ENCODE data around the gene TPGS2.
A peak's percentile ranks its signal among the peaks of the same experiment; 100 is the strongest.

TPGS2 gene

GRCh38 chr18:36761186-36761698, 67.6 kb downstream of the TPGS2 start:
- no peak for TF ChIP-seq CTCF (IDR thresholded peaks at IDR 0.05; ENCODE audit: insufficient read depth, low read depth, low read length, missing control alignments)
- no peak overlapping the region for H3K4me3 ChIP-seq (ENCODE audit: low read length)
- no peak for DNase-seq (ENCODE audit: low read depth)

- no peak for TF ChIP-seq CTCF (IDR thresholded peaks at IDR 0.05; ENCODE audit: insufficient read depth, low read depth, low read length, missing control alignments)
- no peak overlapping the region for H3K4me3 ChIP-seq (ENCODE audit: low read length)
- no peak for DNase-seq (ENCODE audit: low read depth)
Measured at GRCh38 chr18:36760598-36760997, 68.2 kb downstream of the TPGS2 start.

- DNase-seq (ENCODE audit: low read depth), result no peak
- no peak overlapping the region for H3K4me3 ChIP-seq (ENCODE audit: low read length)
- no peak for TF ChIP-seq CTCF (IDR thresholded peaks at IDR 0.05; ENCODE audit: insufficient read depth, low read depth, low read length, missing control alignments)
Measured at GRCh38 chr18:36759167-36759776, 69.5 kb downstream of the TPGS2 start.

GRCh38 chr18:36758623-36759022, 70.2 kb downstream of the TPGS2 start:
- no peak overlapping the region for H3K4me3 ChIP-seq (ENCODE audit: low read length)
- DNase-seq (ENCODE audit: low read depth), result no peak
- no peak for TF ChIP-seq CTCF (IDR thresholded peaks at IDR 0.05; ENCODE audit: insufficient read depth, low read depth, low read length, missing control alignments)

GRCh38 chr18:36757991-36758390, 70.8 kb downstream of the TPGS2 start:
- no peak overlapping the region for H3K4me3 ChIP-seq (ENCODE audit: low read length)
- TF ChIP-seq CTCF (IDR thresholded peaks at IDR 0.05; ENCODE audit: insufficient read depth, low read depth, low read length, missing control alignments), result no peak
- no peak for DNase-seq (ENCODE audit: low read depth)

- TF ChIP-seq CTCF (IDR thresholded peaks at IDR 0.05; ENCODE audit: insufficient read depth, low read depth, low read length, missing control alignments), result peak; percentile 72
- DNase-seq (ENCODE audit: low read depth), result peak; percentile 73
- no peak overlapping the region for H3K4me3 ChIP-seq (ENCODE audit: low read length)
Measured at GRCh38 chr18:36757081-36757480, 71.7 kb downstream of the TPGS2 start.

GRCh38 chr18:36756242-36756641, 72.6 kb downstream of the TPGS2 start:
- no peak overlapping the region for H3K4me3 ChIP-seq (ENCODE audit: low read length)
- peak; percentile 79 for DNase-seq (ENCODE audit: low read depth)
- TF ChIP-seq CTCF (IDR thresholded peaks at IDR 0.05; ENCODE audit: insufficient read depth, low read depth, low read length, missing control alignments), result no peak

Data from epithelial cell of esophagus (primary cell).